Pons (tissue), 1 donor: Measurements from ENCODE around the gene GAST.
"Not testable (repeated sequence)": the region's sequence is repeated elsewhere in the genome, so short reads cannot be mapped to it uniquely, and the experiment has no call there.

Experiments
- DNase-seq: peaks from one replicate; pipeline ENCODE4 v3.0.0-alpha.2; 2016; ENCODE audit warnings: low spot score

GAST gene, protein sequence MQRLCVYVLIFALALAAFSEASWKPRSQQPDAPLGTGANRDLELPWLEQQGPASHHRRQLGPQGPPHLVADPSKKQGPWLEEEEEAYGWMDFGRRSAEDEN

DNA sequence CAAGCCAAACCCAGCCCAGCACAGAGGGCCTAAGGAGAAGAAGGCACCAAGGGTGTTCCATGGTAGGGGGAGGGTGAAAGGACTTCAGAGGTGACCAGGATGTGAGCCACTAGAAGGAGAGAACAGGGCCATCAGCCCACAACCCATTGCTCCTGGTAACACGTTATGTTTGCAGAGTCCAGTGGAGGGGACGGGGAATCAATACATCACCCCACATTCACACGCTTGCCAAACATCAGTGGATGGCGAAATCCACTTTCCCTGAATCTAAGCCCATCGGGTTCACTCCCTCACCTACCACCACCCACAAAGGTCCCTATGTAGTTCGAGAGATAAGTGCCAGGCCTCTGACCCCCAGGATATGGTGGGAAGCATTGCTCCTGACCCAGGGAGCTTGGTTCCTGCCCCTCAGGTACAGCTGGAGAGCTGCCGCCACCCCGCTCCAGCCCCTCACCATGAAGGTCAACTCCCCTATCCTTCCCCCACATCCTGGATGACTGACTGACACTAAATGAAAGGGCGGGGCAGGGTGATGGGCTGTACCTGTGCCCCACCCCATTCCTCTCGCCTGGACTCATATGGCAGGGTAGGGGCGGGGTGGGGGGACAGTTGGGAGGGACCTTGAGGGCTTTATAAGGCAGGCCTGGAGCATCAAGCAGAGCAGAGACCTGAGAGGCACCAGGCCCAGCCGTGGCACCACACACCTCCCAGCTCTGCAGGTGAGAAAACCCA lies at the start of gene GAST:
TSS of gene GAST (plus strand) at position 663 of the 732 bp plus-strand sequence. CDS start 3,106 bp downstream, outside the sequence.
- DNase-seq, result no peak

DNA sequence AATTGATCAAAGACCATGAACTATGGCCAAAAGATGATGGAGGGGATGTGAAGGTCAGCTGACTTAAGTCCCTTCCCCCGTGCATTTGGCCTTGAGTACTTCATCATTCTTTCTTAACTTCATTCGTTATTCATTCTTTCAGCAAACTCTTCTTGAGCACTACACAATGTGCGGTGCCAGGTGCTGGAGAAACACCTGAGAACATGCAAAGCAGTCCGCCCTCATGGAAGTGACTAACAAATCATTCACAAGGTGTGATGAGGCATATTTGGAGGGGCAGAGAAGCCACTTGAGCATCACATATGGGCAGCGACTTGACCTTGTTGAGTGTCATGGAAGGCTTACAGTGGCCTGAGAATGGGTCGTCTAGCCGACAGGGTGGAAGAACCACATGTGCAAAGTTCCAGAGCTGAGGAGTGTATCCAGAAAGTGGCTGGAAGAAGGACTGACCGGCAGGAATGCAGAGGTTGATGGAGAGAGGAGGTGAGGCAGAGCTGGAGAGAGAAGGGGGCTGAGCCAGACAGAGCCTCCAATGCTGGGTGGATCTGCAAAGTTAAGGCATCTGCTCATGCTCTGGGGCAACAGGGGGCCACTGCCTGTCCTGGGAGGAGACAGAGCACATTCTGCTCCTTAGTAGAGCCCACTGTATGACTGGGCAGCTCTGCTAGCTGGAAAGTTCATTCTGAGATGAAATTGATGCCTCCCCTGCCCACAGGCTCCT lies 48.5 kb upstream of the GAST start:
- DNase-seq, result no peak

DNA sequence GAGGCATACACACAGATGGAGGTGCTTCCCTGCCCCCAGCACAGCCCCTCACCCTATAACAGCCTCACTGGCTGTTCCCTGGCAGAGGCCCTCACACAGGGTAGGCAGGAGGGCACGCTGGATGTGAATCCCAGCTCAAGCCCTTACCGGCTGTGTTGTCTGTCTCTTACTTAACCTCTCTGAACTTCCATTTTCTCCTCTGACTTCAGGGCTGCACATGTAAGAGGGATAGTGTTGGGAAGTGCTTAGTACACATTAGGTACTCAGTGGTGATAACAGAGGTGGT lies 48.0 kb upstream of the GAST start:
- DNase-seq, result no peak

DNA sequence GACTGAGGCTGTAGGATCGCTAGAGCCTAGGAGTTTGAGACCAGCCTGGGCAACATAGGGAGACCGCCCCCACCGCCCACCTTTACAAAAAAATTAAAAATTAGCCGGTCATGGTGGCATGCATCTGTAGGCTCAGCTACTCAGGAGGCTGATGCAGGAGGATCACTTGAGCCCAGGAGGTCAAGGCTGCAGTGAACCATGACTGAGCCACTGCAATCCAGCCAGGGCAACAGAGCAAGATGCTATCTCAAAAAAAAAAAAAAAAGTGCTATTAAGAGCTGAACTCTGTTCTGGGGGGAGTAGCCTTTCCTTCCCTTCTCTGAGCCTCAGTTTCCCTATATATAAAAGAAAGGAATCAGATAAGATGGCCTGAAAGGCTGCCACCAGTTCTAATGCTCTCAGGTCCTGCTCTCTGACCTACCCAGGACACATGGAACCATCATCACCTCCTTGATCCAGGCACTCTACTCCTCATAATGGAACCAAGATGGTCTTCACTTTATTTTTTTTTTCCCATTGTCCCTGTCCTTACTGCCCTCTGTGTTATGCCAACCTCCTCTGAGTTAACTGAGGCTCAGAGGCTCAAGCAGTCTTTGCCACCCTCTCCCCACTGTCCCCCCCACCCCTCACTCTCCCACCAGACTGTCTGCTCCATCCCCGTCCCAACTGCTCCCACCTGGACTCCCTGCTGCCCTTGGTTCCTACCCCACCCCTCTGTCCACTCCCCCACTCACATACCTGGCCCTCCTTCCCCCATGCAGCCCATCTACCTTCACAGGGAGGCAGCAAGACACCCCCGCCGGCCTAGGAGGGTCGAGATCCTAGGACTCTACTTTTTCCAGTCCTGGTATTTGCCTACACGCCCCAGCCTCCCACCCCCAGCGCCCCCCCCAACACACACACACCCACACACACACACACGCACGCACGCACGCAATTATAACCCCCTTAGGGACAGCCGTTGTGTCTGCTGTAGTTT lies 47.3 kb upstream of the GAST start:
- DNase-seq, result no peak

DNA sequence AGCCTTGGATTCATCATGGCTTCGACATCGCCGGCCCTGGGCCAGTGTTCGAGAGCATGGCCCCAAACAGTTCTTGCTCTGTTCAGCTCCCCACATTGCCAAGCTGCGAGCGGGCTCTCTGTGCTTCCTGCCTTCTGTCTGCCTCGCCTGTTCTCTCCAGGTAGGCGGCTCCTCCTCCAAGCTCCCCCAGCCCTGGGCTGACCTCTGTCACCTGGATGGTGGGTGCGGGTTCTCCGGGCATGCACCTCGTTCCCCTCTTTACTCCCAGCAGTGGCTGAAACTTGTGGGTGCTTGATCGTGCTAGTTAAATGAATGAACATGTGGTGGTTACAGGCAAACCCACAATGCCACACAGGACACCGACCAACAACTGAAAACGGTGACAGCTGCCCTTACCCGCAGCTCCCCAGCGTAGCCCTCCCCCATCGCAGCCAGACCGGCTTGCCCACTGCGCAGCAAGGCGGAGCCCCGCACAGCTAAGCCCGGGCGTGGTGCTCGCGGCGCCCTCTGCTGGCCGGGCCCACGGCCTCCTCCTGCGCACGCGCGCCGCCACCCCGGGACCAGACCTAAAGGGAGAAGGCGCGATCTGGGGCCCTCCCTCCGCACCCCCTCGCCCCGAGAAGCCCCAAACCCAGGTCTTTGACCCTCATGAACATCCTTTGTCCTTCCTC lies 46.4 kb upstream of the GAST start:
- peak; percentile 84 for DNase-seq

DNA sequence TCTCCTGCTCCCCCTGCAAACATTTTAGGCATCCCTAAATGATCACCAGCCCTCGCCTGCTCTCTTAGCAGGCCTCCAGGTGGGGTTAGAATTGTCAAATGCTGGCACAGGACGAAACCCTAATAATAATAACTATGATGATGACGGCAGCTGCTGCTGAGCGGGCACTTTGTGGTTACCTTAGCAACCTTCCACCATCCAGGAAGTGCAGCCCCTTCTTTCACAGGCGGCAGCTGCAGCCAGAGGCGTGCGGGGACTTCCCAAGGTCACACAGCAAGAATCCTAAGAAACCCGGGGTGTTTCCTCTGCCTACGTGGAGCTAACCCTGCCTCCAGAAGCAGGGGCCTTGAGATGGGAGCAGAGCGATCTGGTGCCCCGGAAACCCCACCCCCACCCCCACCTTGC lies 45.9 kb upstream of the GAST start:
- no peak for DNase-seq

DNA sequence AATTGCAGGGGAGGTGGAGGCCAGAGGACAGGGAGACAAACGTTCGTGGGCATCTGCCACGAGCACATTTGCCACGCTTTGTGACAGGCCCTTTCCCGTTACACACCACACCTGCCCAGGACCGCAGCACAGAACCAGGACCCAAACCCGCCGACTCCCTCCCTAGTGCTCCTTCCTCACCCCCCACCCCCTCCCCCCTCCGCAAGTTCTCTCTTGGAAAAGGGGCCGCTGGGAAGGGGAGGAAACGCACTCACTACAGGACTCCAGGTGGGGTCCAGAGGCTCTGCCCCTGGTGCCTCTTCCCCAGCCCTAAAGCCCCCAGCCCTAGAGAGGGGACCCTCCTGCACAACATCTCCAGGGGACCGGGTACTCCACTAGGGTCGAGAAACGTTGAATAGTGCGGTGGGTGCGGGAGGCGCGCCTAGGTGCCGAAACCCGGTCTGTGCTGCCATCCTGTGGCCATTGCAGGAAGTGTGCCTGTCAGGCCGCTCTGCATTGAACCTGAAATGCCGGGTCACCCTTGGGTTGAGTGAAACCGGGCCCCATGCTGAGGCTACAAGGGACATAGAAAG lies 45.3 kb upstream of the GAST start:
- peak; percentile 71 for DNase-seq

DNA sequence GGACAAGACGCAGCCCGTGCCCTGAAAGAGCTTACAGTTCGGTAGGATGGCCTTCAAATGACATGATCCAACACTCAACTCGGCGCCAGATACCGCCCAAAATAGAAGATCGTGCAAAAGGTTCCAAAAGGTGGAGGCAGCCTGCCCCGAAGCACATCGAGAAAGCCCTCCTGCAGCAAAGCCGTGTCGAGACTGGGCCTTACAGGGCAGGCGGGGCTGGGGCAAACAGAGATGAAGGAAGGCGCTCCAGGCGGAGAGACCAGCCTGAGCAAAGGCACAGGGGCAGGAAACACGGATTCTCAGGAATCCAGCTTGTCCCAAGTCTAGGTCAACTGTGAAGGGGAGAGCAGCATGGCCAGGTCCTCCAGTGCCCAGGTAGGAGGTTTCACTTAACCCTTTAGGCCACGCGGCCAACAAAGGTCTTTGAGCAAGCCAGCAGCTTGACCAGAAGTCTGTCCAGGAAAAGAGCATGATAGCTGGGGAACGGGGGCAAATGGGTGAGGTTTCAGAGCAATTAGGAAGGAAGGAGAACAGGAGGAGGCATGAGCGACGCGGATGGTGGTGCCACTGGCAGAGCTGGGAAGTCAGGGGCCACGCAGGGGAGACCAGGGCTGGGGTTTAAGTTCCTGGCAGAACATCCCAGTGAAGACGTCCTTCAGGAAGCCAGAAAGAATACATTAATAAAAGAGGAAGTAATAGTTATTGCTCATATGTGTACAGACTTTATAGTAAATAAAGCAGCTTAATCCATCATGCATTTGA lies 44.7 kb upstream of the GAST start:
- no peak for DNase-seq

DNA sequence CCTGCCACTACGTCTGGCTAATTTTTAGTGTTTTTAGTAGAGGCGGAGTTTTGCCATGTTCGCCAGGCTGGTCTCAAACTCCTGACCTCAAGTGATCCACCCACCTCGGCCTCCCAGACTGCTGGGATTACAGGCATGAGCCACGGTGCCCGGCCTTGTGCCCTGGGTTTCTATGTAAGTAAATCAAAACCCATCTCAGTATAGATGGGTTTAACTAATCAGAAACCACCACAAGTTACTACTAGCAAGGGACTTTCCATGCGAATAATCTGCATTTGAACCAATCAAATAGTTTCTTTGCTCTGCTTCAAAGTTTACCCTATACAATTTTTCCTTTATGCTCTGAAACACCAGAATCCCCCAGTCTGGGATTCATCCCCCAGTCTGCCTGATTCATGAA lies 40.0 kb upstream of the GAST start:
- DNase-seq, result no peak

DNA sequence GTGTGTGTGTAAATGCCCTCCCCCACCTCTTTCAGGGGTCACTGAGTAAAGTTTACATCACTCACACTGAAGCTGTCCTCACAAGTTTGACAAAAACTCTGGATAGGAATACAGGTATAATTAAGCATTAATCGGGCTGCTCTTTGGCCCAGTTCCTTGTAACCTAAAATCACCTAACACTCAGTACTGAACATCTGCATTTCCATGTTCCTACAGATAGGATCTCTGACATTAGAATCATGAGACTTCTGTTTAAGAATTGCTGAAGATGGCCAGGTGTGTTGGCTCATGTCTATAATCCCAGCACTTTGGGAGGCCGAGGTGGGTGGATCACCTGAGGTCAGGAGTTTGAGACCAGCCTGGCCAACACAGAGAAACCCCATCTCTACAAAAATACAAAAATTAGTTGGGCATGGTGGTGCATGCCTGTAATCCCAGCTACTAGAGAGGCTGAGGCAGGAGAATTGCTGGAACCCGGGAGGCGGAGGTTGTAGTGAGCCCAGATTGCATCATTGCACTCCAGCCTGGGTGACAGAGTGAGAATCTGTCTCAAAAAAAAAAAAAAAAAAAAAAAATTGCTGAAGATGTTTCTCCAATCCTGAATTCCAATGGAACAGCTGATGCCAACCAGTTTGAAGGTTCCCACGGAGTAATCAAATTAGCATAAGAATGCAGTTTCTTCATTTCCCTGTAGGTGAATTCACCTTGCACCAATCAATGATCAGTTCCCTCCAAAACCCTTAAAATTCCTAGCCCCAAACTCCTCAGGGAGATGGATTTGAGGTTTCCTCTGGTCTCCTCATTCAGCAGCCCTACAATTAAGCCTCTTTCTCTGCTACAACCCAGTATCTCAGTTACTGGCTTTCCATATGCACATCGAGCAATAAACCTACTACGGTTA lies 36.7 kb upstream of the GAST start:
- DNase-seq, result not testable (repeated sequence)

DNA sequence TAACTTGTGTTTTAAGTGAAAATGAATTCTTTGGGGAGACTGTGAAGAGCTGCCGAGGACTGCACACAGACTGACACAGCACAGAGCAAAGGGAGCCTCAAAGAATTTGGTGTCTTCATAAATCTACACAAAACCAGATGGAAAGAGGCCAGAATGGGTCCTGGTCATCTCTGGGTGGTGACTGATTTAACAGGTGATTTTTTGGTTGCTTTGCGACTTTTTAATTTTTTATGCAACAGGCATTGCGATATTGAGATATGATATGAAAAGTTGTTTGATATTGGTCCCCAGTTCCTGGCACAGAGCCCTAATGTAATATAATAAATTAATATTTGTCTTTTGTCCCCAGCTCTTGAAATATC lies 36.1 kb upstream of the GAST start:
- DNase-seq, result no peak

DNA sequence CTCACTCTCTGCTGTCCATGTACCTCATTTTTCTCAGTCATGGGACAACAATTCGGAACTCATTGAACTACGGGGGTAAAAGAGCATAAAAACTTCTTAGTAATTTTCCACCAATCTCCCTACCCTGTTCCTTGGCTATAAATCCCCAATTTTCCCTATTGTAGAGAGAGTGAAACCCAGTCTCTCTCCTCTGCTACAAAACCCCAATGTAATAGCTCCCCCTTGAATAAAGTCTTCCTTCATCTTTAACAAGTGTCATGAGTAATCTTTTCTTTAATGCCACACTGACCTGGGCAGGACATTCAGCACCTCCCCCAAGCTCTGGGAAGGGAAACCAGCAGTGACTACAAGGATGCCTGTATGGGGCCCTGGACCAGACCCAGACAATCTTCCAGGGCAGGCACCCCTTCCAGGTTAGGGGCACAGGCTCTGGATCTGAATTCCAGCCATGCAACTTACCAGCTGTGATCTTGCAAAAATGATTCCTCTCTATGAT lies 33.7 kb upstream of the GAST start:
- DNase-seq, result no peak

DNA sequence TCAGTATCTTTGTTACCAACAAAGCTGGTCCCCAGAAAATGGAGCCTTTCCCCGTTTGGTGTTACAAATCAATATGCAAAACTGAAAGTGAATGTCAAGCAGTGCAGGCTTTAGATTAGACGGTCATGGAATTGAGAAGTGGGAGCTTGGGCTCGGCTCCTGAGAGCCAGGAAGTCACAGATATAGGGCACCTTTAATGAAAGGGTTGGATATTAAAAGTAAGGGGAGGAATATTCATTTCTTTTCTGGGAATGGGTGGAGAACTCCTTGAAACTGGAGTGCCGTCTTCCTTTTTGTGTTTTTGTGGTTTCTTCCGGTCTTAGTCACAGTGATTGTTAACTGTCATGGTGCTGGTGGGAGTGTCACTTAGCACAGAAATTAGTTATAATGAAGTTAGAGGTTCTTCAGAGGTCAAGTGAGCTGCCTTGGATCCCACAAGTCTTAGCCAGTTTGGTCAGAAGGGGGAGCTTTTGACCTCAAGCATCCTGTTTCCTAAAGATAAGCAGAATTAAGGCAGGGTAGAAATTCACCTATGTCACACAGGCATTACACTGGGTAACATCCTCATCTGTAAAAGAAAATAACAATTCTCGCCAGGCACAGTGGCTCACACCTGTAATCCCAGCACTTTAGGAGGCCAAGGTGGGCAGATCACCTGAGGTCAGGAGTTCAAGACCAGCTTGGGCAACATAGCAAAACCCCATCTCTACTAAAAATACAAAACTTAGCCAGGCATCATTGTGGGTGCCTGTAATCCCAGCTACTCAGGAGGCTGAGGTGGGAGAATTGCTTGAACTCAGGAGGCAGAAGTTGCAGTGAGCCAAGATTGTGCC lies 33.0 kb upstream of the GAST start:
- no peak for DNase-seq

DNA sequence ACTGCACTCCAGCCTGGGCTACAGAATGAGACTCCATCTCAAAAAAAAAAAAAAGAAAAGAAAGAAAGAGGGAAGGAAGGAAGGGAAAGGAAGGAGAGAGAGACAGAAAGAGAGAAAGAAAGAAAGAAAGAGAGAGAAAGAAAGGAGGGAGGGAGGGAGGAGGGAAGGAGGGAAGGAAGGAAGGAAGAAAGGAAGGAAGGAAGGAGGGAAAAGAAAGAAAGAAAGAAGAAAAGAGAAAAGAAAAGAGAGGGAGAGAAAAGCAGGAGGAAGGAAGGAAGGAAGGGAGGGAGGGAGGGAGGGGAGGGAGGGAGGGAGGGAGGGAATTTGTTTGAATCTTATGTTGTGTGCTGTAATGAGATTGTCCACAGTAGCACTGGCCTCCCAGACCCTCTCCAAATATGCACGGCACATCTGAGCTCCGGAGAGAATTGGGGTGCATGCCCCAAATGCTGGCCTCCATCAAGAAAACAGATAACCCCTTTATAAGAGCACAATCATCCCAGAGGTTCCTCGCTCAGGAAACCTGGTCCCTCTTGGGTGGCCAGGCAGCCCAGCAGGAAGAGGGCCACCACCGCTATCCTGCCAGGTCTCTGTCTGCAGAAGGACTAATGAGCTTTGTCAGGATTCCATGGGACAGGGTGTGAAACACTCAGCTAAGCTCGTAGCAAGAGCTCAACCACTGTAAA lies 32.2 kb upstream of the GAST start:
- DNase-seq, result no peak

DNA sequence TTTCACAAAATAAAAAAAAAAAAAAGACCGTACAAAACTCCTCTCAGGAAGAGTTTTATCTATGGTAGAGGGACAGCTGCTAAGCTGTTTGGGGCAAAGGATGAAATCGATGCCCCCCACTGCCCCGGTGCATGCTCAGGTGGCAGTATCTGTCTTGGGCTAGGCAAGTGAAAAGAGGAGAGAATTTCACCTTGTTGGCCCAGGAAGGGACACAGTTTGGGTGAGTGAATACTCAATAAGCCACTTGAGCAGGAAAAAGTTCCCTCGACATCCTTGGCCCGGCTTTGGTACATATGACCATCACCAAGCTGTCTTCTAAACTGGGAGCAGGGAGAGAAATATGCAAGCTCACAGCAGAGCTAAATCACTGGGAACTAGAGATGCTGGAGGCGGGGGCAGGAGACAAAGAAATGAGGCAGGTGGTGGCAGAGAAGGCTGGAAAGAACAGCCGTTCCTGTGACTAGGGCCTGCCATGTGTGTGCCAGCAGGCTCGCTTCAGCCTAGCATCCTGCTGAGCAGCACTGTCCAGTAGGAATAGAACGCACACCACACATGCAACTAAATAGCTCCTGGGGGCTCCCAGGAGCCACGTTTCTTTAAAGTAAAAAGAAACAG lies 31.6 kb upstream of the GAST start:
- no peak for DNase-seq

DNA sequence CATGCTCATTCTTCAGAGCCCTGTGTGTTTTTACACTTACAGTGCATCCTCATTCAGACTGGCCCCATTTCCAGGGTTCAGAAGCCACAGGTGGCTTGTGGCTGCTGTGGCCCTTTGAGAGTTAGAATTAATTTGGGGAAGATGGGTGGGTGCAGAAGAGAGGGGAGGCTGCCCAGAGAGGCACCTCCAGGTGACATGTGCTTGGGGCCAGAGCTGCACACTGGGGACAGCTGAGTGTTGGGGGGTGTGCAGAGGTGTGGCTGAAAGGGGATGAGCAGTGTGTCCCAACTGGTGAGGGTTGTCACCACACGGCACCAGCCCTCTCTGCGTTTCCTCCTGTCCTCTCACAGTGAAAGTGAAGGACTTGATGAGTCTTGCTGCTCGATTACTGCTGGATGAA lies 30.4 kb upstream of the GAST start:
- no peak for DNase-seq

DNA sequence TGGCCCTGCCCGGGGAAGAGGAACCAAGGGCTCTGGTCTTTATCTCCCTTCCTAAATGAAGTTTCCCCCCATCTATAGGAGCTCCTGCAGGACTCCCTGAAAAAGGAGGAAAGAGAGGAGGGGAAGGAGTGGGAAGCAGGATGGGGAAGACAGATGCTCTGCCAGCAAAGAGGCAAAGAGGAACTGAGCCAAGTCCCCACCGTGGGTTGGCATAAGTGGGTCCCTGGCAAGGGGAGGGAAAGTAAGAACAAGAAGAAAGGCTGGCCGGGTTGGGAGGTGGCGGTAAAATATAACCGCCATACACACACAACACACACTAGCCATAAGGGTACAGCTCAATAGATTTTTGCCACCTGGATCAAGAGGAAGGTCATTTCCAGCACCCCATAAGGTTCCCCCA lies 29.5 kb upstream of the GAST start:
- no peak for DNase-seq
